Measurements from ENCODE around the gene WDR89.
A peak's percentile ranks its signal among the peaks of the same experiment; 100 is the strongest.
"Not testable (repeated sequence)": the region's sequence is repeated elsewhere in the genome, so short reads cannot be mapped to it uniquely, and the experiment has no call there.

WDR89 gene

DNA sequence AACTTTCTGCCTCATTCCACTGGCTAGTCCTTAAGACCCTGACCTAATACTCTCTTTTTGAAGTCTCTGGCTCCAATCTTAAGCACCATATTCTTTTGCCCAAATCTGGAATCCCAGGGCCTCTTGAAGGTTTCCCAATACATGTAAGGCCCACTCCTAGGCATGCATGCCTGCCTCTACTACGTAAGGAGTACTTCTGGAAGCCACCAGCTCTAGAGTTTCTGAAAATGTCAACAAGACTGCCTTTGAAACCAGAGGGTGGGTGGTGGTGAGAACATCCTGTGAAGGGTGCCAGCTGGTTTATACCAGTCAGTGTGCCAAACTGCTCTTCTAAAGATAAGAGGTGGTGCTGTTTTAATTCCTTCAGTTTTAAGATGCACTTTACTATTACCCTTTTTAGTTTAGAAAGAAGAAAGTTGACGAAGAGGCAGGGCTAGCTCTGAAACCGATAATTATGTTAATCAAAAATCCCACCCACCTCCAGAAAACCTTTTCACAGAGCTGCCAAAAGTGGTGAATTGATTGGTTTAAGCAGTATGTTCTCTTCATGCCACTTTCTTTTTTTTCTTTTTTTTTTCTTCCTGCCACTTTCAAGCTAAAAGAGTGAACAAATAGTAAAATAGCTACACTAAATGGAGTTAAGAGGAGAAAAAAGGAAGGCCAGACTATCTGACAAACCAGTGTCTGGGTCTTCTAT, 8.7 kb upstream of the WDR89 start:
- no peak for DNase-seq

- no peak for DNase-seq
These were observed 6.2 kb upstream of the WDR89 start for GRCh38 chr14:63647696-63648410.

GRCh38 chr14:63644741-63645140, 3.1 kb upstream of the WDR89 start:
- no peak for DNase-seq

GRCh38 chr14:63642656-63643382, 1.1 kb upstream of the WDR89 start:
- no peak for DNase-seq

DNA sequence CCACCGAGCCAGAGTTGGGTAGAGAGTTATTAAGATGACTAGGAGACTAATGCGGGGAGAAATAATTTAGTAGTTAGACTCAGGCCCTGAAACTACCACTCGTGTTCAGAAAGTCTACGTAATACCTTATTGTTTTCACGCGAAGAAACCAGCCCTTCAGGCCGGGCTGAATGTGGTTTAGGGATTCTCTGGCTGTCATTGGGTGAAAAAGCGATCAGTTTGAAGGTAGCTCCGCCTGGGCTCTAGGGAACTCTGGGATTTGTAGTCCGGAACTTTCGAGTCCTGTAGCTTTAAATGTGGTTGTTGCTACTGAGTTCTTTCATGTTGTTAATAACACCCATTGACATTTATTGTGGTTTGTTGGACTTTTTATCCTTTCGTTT, 549 bp upstream of the WDR89 start:
- peak; percentile 71 for DNase-seq

- DNase-seq, result no peak
These were observed 3.2 kb downstream of the WDR89 start for GRCh38 chr14:63638493-63638892.

DNA sequence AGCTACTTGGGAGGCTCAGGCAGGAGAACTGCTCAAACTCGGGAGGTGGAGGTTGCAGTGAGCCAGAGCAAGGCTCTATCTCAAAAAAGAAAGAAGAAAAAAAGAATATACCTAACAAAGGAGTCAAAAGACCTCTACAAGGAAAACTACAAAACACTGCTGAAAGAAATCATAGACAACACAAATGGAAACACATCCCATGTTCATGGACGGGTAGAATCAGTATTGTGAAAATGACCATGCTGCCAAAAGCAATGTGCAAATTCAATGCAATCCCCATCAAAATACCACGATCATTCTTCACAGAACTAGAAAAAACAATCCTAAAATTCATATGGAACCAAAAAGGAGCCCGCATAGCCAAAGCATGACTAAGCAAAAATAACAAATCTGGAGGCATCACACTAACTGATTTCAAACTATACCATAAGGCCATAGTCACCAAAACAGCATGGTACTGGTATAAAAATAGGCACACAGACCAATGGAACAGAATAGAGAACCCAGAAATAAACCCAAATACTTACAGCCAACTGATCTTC, 5.5 kb downstream of the WDR89 start:
- DNase-seq, result not testable (repeated sequence)

GRCh38 chr14:63633801-63634200, 7.9 kb downstream of the WDR89 start:
- DNase-seq, result no peak

GRCh38 chr14:63632932-63633514, 8.6 kb downstream of the WDR89 start:
- DNase-seq, result no peak

DNA sequence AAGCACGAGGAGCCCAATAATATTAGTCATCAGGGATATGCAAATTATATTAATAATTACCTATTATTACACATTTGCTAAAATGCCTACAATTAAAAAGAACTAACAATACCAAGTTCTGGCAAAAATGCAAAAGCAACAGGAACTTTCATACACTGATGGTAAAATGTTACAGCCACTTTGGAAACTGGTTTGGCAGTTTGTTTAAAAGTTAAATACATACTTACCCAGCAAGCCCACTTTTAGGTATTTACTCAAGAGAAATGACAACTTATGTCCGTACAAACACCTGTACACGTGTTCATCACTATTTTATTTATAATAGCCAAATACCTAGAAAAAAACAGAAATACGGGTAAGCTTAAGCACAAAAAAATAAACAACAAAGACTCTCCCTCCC, 17.0 kb downstream of the WDR89 start:
- DNase-seq, result no peak

DNA sequence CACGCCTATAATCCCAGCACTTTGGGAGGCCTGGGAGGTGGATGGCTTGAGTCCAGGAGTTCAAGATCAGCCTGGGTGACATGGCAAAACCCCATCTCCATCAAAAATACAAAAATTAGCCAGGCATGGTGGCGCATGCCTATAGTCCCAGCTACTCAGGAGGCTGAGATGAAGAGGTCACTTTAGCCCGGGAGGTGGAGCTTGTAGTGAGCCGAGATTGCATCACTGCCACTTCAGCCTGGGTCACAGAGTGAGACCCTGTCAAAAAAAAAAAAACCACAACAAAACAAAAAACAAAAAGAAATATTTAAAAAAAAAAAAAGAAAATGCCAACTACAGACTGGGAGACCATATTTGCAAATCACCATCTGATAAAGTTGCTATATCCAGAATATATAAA, 17.5 kb downstream of the WDR89 start:
- DNase-seq, result no peak

DNA sequence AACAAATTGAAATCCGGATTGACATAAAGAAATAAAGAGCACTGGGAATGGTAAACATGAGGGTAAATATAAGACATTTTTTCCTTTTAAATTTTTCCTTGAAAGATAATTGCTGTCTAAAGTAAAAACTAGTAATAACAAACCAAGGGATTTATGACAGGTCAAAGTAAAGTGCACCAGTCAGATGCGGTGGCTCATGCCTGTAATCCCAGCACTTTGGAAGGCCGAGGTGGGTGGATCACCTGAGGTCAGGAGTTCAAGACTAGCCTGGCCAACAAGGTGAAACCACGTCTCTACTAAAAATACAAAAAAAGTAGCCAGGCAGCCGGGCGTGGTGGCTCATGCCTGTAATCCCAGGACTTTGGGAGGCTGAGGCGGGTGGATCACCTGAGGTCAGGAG, 19.7 kb downstream of the WDR89 start:
- not testable (repeated sequence) for DNase-seq

GRCh38 chr14:63616015-63616414, 25.7 kb downstream of the WDR89 start:
- DNase-seq, result no peak

GRCh38 chr14:63614679-63615363, 26.9 kb downstream of the WDR89 start:
- DNase-seq, result no peak

GRCh38 chr14:63611078-63611477, 30.6 kb downstream of the WDR89 start:
- DNase-seq, result no peak

GRCh38 chr14:63605041-63605532, 36.6 kb downstream of the WDR89 start:
- DNase-seq, result no peak

GRCh38 chr14:63604626-63605025, 37.0 kb downstream of the WDR89 start:
- DNase-seq, result no peak

DNA sequence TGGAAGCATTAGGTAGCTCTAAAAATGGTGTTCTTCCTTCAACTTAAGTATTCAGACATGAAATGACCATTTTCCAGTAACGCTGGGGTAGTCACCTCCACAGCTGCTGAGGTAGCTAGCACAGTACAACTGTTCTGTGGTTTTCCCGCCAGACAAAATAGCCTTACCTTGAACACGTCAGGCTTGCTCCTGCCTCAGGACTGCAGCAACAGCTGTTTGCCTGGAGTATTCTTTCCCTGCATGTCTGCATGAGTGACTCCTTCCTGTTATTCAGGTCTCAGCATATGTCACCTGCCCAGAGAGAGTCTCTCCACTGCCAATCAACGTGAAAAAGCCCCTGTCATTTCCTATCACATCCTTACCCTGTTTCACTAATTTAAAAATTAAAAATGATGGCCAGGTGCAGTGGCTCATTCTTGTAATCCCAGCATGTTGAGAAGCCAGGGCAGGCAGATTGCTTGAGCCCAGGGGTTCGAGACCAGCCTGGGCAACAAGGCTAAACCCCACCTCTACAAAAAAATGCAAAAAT, 37.9 kb downstream of the WDR89 start:
- no peak for DNase-seq

- DNase-seq, result no peak
These were observed 42.9 kb downstream of the WDR89 start for GRCh38 chr14:63598807-63599206.

DNA sequence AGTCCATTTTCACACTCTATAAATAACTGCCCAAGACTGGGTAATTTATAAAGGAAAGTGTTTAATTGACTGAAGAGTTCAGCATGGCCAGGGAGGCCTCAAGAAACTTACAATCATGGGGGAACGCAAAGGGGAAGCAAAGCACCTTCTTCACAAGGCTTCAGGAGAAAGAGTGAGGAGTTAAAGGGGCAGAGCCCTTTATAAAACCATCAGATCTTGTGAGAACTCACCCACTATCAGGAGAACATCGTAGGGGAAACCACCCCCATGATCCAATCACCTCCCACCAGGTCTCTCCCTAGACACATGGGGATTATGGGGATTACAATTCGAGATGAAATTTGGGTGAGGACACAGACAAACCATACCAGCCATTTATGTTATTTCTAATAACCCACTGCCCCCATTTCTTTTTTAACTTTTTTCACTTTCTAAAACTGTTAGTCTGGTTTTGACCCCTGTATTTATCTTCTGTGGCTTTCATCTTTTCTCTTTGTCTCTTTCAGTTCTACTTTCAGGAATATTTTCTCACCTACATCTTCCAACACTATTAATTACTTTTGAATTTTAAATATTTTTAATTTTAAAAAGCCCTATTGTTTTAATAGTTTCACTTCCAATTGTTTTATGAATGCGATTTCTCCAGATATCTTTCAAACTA, 44.5 kb downstream of the WDR89 start:
- no peak for DNase-seq

DNA sequence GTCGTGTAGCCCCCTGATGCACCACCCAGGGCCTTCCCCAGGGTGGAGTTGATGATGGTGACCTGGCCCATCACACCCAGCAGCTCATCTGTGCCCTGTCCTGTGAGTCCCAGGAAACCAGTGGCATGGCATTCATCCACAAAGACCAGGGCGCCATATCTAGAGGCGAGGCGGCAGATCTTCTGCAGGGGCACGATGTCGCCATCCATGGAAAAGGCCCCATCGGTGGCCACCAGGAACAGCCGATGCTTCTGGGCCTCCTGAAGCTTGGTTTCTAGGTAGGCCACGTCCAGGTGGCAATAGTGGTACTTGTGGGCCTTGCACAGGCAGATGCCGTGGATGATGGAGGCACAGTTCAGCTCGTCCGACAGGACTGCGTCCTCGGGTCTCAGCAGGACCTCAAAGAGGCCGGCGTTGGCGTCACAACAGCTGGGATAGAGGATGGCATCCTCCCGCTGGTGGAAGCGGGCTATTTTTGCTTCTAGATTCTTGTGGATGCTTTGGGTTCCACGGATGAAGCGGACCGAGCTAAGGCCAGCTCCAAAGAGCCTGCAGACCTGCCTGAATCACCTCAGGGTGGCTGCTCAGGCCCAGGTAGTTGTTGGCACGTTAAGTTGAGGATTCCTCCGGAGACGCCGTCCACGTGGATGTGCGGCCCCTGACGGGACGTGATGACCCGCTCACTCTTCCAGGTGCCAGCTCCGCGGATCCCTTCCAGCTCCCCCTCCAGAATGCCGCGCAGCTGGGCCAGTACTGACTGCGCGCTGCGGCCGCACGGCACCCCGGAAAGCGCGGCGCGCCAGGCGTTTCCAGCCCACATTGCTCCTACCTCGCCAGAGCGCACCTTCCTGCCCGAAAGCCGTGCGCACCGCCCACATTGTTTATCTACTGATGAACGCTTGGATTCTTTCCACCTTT, 47.0 kb downstream of the WDR89 start:
- no peak for DNase-seq

Data from GF-D8 (cell line).